ENCODE results near the gene HBG1.

The HBG1 gene

GRCh38 chr11:5293028-5293427, 43.4 kb upstream of the HBG1 start:
- Histone ChIP-seq H3K4me1 (ENCODE audit: insufficient read depth, low read length, poor library complexity, severe bottlenecking) (no peaks in the 10 kb centered on the region), H3K4me3 (ENCODE audit: low read length, poor library complexity, severe bottlenecking) (no peak overlapping the region), H2AFZ (ENCODE audit: low read length) (no peak overlapping the region), H3K79me2 (ENCODE audit: insufficient read depth, low read length) (no peaks in the 10 kb centered on the region), H3K9me2 (replicated peaks; ENCODE audit: low read depth, low read length) (no peaks in the 10 kb centered on the region), H3F3A (ENCODE audit: low read depth) (no peaks in the 10 kb centered on the region), H4K20me1 (ENCODE audit: insufficient read depth, low read length, poor library complexity, severe bottlenecking) (no peaks in the 10 kb centered on the region), H3K27me3 (ENCODE audit: insufficient read depth, low read length, poor library complexity, severe bottlenecking) (no peaks in the 10 kb centered on the region), H3K36me3 (ENCODE audit: insufficient read depth, low read length) (no peaks in the 10 kb centered on the region), H3K4me2 (ENCODE audit: low read depth, low read length, poor library complexity, severe bottlenecking) (no peak overlapping the region), H3K9me3 (ENCODE audit: insufficient read depth, low read depth, low read length) (no peaks in the 10 kb centered on the region), H3K9ac (ENCODE audit: low read depth, low read length, poor library complexity, severe bottlenecking) (no peak overlapping the region)
- TF ChIP-seq EZH2phosphoT487 (IDR thresholded peaks at IDR 0.05; ENCODE audit: borderline replicate concordance) (no peak), CTCF (conservative IDR thresholded peaks at IDR 0.05; ENCODE audit: low read length) (no peak)

- Histone ChIP-seq H3K79me2 (ENCODE audit: insufficient read depth, low read length) (no peaks in the 10 kb centered on the region), H3K27me3 (ENCODE audit: insufficient read depth, low read length, poor library complexity, severe bottlenecking) (no peaks in the 10 kb centered on the region), H3F3A (ENCODE audit: low read depth) (no peaks in the 10 kb centered on the region), H4K20me1 (ENCODE audit: insufficient read depth, low read length, poor library complexity, severe bottlenecking) (no peaks in the 10 kb centered on the region), H2AFZ (ENCODE audit: low read length) (peak overlapping the region; percentile 38; the same call in 1 of the 2 replicates), H3K36me3 (ENCODE audit: insufficient read depth, low read length) (no peaks in the 10 kb centered on the region), H3K4me3 (ENCODE audit: low read length, poor library complexity, severe bottlenecking) (no peak overlapping the region), H3K4me1 (ENCODE audit: insufficient read depth, low read length, poor library complexity, severe bottlenecking) (no peaks in the 10 kb centered on the region), H3K4me2 (ENCODE audit: low read depth, low read length, poor library complexity, severe bottlenecking) (no peak overlapping the region), H3K9ac (ENCODE audit: low read depth, low read length, poor library complexity, severe bottlenecking) (no peak overlapping the region), H3K9me2 (replicated peaks; ENCODE audit: low read depth, low read length) (no peaks in the 10 kb centered on the region), H3K9me3 (ENCODE audit: insufficient read depth, low read depth, low read length) (no peaks in the 10 kb centered on the region)
- TF ChIP-seq CTCF (conservative IDR thresholded peaks at IDR 0.05; ENCODE audit: low read length) = peak; percentile 71
- no peak for TF ChIP-seq EZH2phosphoT487 (IDR thresholded peaks at IDR 0.05; ENCODE audit: borderline replicate concordance)
Observed at GRCh38 chr11:5291207-5291838, 41.7 kb upstream of the HBG1 start.

- TF ChIP-seq EZH2phosphoT487 (IDR thresholded peaks at IDR 0.05; ENCODE audit: borderline replicate concordance) (no peak), CTCF (conservative IDR thresholded peaks at IDR 0.05; ENCODE audit: low read length) (no peak)
- H3K9me2 ChIP-seq (replicated peaks; ENCODE audit: low read depth, low read length) = no peaks in the 10 kb centered on the region
- no peak overlapping the region for H3K4me2 ChIP-seq (ENCODE audit: low read depth, low read length, poor library complexity, severe bottlenecking)
- no peaks in the 10 kb centered on the region for H3K9me3 ChIP-seq (ENCODE audit: insufficient read depth, low read depth, low read length)
- no peaks in the 10 kb centered on the region for H4K20me1 ChIP-seq (ENCODE audit: insufficient read depth, low read length, poor library complexity, severe bottlenecking)
- no peak overlapping the region for H3K9ac ChIP-seq (ENCODE audit: low read depth, low read length, poor library complexity, severe bottlenecking)
- no peaks in the 10 kb centered on the region for H3K4me1 ChIP-seq (ENCODE audit: insufficient read depth, low read length, poor library complexity, severe bottlenecking)
- H3F3A ChIP-seq (ENCODE audit: low read depth) = no peaks in the 10 kb centered on the region
- H2AFZ ChIP-seq (ENCODE audit: low read length) = no peak overlapping the region
- no peaks in the 10 kb centered on the region for H3K36me3 ChIP-seq (ENCODE audit: insufficient read depth, low read length)
- no peaks in the 10 kb centered on the region for H3K79me2 ChIP-seq (ENCODE audit: insufficient read depth, low read length)
- H3K4me3 ChIP-seq (ENCODE audit: low read length, poor library complexity, severe bottlenecking) = no peak overlapping the region
- H3K27me3 ChIP-seq (ENCODE audit: insufficient read depth, low read length, poor library complexity, severe bottlenecking) = no peaks in the 10 kb centered on the region
Observed at GRCh38 chr11:5290106-5290505, 40.4 kb upstream of the HBG1 start.

Data from Loucy (cell line).